C4-2B (cell line): ENCODE measurements around the gene CEP89.

Experiments used
- CTCF ChIP-seq: fragments of 450-650 bp; conservative IDR thresholded peaks from 2 replicates; pipeline ENCODE4 v1.5.1; 2017; ENCODE audit warnings: mild to moderate bottlenecking
- ZFX ChIP-seq: fragments of 450-650 bp; IDR thresholded peaks from 2 replicates; pipeline ENCODE4 v1.6.1; 2017

DNA sequence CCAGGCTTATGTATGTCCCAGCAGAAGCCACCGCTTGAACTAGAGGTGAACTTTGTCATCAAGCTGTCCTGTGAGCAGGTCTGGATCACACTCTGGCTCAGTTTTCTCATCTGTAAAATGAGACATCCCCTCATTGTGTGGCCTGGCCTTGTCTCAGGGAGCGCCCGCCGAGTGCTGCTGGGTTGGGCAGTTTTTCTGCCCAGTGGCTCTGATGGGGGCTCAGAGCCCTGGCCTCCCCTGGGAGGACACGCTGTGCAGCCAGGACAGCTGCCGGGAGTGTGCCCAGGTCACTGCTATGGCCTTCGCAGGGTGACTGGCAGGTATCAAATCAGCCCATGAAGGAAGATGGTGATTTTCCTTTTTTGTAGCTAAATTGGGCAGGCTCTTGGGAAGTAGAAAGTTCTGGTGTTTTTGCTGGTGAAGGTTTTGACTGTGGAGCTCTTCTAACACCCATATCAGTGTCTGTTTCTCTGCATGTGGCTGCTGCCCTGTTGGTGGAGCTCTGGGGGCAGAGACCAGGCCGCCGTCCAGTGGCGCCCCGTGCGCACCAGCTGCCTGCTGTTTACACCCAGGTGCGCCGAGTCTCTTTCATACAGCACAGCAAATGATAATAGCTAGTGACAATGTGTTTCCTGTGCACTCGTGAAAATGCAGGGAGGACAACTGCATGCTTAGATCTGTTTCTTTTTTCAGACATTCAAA lies 143.0 kb downstream of the CEP89 start:
- TF ChIP-seq CTCF = no peak
- no peak for TF ChIP-seq ZFX
